PFSK-1 (cell line): ENCODE measurements around the gene GGT6.

ENCODE experiments used
- POLR2AphosphoS5 ChIP-seq: IDR thresholded peaks from 2 replicates; pipeline ENCODE4 v1.6.1; 2012; ENCODE audit warnings: low read depth, mild to moderate bottlenecking, control low read depth, low read length, moderate library complexity
- SIN3A ChIP-seq: IDR thresholded peaks from 2 replicates; pipeline ENCODE4 v1.6.1; 2012; ENCODE audit warnings: mild to moderate bottlenecking, low read length, moderate library complexity, borderline replicate concordance; ENCODE audit not compliant: insufficient read depth

GRCh38 chr17:4547118-4547906 is 13.1 kb downstream of the GGT6 start:
- no peak for TF ChIP-seq POLR2AphosphoS5
- TF ChIP-seq SIN3A = no peak
